Progenitor cell of endocrine pancreas (in vitro differentiated cells): ENCODE data around the gene PRADC1. TPM values are rescaled to one million over a fixed set of nuclear protein-coding genes. Genes with fewer than 3 reads are reported as not detected.
"Not testable (repeated sequence)": the region's sequence is repeated elsewhere in the genome, so short reads cannot be mapped to it uniquely, and the experiment has no call there.

ENCODE experiments used
- DNase-seq: peaks from one replicate; pipeline ENCODE4 v3.0.0; 2021; ENCODE audit warnings: low spot score; ENCODE audit not compliant: unreplicated experiment
- H3K27ac Mint-ChIP-seq: 2 replicates; pipeline ENCODE4 v1.8.0; 2021; ENCODE audit warnings: mild to moderate bottlenecking, moderate library complexity, mixed read lengths
- H3K27me3 Mint-ChIP-seq: 2 replicates; pipeline ENCODE4 v1.8.0; 2021; ENCODE audit warnings: mixed read lengths
- H3K36me3 Mint-ChIP-seq: 2 replicates; pipeline ENCODE4 v1.8.0; 2022; ENCODE audit warnings: mixed read lengths; ENCODE audit not compliant: insufficient read depth
- H3K4me1 Mint-ChIP-seq: 2 replicates; pipeline ENCODE4 v1.8.0; 2021; ENCODE audit warnings: low read depth, mixed read lengths
- H3K4me3 Mint-ChIP-seq: 2 replicates; pipeline ENCODE4 v1.8.0; 2021; ENCODE audit warnings: low read depth, mild to moderate bottlenecking, moderate library complexity, mixed read lengths
- H3K9me3 Mint-ChIP-seq: 2 replicates; pipeline ENCODE4 v1.8.0; 2021; ENCODE audit warnings: low read depth, mixed read lengths
- total RNA-seq: library from RNA; stranded (reverse); gene quantifications from 2 replicates; pipeline ENCODE4 v1.2.1, GENCODE V29; 2021
- TF ChIP-seq, protein P1 (sequence below): fragments of 200-600 bp; sonication (generic); IDR thresholded peaks from one replicate; pipeline ENCODE4 v1.5.0; 2021; ENCODE audit warnings: antibody characterized with exemption, mild to moderate bottlenecking; ENCODE audit not compliant: unreplicated experiment

The PRADC1 gene
- total RNA-seq, 1 donor from 2014 or later: 9.8 TPM

DNA sequence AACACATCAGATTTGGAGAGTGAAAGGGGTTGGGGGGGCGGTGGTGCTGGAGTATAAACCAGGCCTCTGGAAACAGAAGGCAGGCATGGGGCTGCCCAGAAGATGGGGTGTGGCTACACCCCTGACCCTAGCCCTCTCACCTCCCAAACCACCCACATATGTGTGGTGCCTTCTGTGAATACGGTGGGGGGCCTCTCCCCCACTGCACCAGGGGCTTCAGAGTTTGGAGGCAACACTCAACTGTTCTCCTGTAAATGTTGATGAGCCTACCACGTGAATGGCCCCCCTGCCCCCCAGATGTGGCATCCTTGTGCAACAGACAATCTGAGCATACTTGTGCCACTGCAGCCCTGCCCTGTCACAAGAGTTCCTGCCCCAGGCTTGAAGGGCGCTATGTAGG is 31.7 kb upstream of the PRADC1 start:
- Mint-ChIP-seq H3K36me3 (no peaks in the 10 kb centered on the region), H3K4me1 (peaks cover 3% of the 10 kb centered on the region), H3K27me3 (peaks cover 26% of the 10 kb centered on the region), H3K9me3 (no peaks in the 10 kb centered on the region), H3K27ac (no peak overlapping the region), H3K4me3 (no peak overlapping the region)
- TF ChIP-seq, protein P1, sequence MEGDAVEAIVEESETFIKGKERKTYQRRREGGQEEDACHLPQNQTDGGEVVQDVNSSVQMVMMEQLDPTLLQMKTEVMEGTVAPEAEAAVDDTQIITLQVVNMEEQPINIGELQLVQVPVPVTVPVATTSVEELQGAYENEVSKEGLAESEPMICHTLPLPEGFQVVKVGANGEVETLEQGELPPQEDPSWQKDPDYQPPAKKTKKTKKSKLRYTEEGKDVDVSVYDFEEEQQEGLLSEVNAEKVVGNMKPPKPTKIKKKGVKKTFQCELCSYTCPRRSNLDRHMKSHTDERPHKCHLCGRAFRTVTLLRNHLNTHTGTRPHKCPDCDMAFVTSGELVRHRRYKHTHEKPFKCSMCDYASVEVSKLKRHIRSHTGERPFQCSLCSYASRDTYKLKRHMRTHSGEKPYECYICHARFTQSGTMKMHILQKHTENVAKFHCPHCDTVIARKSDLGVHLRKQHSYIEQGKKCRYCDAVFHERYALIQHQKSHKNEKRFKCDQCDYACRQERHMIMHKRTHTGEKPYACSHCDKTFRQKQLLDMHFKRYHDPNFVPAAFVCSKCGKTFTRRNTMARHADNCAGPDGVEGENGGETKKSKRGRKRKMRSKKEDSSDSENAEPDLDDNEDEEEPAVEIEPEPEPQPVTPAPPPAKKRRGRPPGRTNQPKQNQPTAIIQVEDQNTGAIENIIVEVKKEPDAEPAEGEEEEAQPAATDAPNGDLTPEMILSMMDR: no peak
- no peak for DNase-seq

DNA sequence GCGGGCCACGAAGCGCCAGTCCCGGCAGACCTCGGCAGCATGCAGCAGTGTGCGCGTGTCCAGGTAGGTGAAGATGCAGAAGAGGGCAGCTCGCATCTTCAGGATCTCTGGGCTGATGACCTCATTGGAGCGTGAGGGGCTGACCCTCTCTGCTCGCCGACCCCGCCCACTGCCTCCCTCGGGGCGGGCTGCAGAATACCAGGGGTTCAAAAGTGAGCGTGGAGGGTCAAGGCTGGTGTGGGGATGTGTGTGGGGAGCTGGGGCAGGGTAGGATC is 31.2 kb upstream of the PRADC1 start:
- H3K4me1 Mint-ChIP-seq: peaks cover 3% of the 10 kb centered on the region
- no peak overlapping the region for H3K4me3 Mint-ChIP-seq
- TF ChIP-seq, protein P1: no peak
- no peaks in the 10 kb centered on the region for H3K9me3 Mint-ChIP-seq
- DNase-seq: no peak
- no peak overlapping the region for H3K27ac Mint-ChIP-seq
- H3K27me3 Mint-ChIP-seq: peaks cover 23% of the 10 kb centered on the region
- H3K36me3 Mint-ChIP-seq: no peaks in the 10 kb centered on the region

DNA sequence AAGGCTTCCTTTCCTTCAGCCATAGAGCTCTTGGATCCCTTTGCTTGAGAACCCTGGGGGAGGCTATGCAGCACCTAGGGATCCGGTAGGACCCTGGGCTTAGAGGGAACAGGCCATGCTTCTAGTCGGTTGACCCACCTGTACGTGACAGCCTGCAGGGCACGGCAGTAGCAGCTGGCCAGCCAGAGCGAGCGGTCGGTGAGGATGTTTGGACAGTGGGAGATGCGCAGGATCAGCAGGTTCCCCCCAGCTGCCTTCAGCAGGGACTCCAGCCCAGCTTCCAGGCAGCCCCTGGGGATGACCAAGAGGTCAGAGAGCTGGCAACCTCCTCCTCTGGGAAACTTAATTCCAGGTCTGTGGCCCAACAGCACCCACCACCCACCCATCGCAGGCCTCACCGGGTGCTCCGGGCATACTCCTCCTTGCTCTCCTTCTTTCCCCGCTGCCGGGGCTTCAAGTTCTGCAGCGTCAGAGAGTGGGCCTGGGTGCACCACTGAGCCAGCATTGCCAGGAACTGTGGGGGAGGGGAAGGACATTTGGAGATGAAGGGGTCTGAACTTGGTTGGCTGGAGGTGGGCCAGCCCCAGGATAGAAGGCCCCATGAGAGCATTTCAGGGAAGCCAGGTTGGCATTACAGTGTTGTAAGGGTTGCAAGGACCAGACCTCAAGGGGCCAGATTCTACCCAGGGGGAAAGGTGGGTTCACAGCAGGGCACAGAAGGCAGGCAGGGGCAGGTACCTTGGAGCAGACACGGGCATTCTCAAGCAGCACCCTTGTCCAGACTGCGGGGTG is 30.7 kb upstream of the PRADC1 start:
- Mint-ChIP-seq H3K4me3 (no peak overlapping the region), H3K27me3 (peaks cover 22% of the 10 kb centered on the region), H3K27ac (no peak overlapping the region), H3K9me3 (no peaks in the 10 kb centered on the region), H3K36me3 (no peaks in the 10 kb centered on the region), H3K4me1 (peaks cover 3% of the 10 kb centered on the region)
- no peak for DNase-seq
- TF ChIP-seq, protein P1: no peak

DNA sequence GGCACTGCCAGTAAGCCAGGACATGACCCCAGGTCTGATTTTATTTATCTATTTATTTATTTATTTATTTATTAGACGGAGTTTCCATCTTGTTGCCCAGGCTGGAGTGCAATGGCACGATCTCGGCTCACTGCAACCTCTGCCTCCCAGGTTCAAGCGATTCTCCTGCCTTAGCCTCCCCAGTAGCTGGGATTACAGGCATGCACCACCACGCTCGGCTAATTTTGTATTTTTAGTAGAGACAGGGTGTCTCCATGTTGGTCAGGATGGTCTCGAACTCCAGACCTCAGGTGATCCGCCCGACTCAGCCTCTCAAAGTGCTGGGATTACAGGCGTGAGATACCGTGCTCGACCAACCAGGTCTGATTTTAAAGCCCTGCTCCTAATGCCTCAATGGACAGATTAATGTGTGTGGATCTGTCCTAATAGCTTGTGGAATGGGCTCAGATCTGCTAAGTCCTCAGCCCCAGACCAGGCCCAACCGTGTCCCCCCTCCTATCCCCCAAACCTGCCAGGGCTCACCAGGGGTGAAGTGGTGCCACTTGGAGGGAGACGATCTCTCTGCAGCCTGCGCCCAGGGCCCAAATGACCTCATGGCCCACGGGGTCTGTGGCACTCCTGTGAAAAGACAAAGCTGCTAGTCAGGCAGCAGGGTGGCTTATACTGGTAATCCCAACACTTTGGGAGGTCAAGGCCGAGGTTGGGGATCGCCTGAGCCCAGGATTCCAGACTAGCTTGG is 29.8 kb upstream of the PRADC1 start:
- not testable (repeated sequence) for H3K4me1 Mint-ChIP-seq, H3K4me3 Mint-ChIP-seq, DNase-seq, H3K36me3 Mint-ChIP-seq, H3K9me3 Mint-ChIP-seq, H3K27ac Mint-ChIP-seq
- H3K27me3 Mint-ChIP-seq: peaks cover 13% of the 10 kb centered on the region

DNA sequence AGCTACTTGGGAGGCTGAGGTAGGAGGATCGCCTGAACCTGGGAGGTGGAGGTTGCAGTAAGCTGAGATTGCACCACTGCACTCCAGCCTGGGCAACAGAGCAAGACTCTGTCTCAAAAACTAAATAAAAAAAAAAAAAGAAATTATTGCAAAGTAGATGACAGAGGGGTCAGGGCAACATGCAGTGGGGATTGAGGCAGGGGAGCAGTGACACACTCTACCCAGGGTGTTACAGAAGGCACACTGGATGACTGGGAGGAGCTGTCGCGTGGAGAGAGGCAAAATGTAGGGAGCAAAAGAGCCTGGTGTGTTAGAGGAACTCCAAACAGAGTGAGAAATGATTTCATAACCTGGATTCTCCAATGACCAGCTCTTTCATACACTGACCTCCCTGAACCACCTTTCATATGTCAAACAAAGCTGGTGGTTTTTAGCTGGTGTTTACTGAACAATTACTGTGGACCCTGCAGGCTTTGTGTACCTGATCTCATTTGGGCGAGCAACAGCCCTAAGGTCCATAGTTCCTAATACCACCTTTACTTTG is 29.1 kb upstream of the PRADC1 start:
- DNase-seq: no peak
- Mint-ChIP-seq H3K9me3 (no peaks in the 10 kb centered on the region), H3K4me3 (no peak overlapping the region), H3K27me3 (peaks cover 6% of the 10 kb centered on the region), H3K27ac (no peak overlapping the region), H3K36me3 (no peaks in the 10 kb centered on the region), H3K4me1 (no peaks in the 10 kb centered on the region)
- TF ChIP-seq, protein P1: no peak
